HG02678 (cell line): ENCODE measurements around the gene GPR18.
"Not testable (repeated sequence)": the region's sequence is repeated elsewhere in the genome, so short reads cannot be mapped to it uniquely, and the experiment has no call there.

Experiments
- ATAC-seq: cut with Tn5 transposase; IDR thresholded peaks from one replicate; pipeline ENCODE4 v1.9.1; 2021; ENCODE audit warnings: mild to moderate bottlenecking, moderate library complexity; ENCODE audit not compliant: unreplicated experiment

Gene GPR18

GRCh38 chr13:99211421-99212035 lies 46.7 kb downstream of the GPR18 start:
- no peak for ATAC-seq

DNA sequence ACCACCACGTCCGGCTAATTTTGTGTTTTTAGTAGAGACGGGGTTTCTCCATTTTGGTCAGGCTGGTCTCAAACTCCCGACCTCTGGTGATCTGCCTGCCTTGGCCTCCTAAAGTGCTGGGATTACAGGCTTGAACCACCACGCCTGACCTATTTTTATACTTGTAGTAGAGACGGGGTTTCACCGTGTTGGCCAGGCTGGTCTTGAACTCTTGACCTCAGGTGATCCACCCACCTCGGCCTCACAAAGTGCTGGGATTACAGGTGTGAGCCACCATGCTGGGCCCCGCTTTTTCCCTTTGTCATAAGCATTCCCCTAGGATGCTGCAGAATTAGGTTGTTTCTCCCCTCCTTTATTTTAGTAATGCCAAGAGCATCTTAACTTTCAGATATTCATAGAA lies 47.6 kb downstream of the GPR18 start:
- ATAC-seq: not testable (repeated sequence)

DNA sequence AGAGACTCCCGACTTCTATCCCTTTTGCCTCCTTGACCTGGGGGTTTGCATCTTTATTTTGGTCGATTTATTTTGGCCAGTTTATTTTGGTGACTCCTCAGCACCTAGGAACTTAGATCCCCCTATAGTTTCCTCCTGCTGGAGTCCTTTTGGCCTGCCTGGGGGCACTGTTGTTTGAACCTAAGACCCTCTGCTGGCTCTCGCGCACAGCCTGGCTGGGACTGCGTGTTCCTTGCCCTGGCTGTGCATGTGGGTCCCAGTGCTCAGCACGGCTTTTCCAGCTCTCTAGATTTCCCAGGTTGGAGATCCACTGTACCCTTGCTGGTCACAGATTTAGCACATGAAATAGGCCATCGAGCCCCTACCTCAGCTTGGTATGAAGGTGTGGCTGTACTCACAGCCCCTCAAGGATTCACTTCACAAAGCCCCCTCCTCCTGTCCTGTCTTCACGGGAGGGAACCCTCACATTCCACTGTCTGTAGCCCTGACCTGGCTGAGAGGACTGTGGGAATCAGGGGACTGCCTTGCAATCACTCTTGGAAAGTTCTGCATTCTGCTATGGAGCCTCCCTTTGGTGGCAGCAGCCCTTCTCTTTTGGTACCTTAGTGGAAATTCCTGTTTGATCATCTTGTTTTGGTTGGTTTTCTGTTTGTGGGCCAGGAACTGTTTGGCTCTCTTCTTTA lies 49.2 kb downstream of the GPR18 start:
- ATAC-seq: no peak

DNA sequence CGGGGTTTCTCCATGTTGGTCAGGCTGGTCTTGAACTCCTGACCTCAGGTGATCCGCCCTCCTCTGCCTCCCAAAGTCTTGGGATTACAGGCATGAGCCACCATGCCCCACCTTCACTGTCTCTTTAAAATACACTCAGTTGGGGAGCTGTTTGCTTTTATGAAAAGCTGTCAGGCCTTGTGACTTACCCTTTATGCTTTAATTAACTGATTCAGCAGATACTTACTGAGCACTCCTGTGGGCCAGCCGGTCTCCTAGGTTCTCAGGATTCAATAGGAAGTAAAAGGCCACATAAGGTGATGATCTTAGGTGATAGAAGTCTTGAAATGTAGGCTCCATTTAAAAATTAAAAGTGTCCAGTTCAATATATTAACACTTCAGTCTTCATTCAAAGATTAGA lies 50.0 kb downstream of the GPR18 start:
- no peak for ATAC-seq

- no peak for ATAC-seq
Observed at GRCh38 chr13:99207511-99207910, 50.7 kb downstream of the GPR18 start.

DNA sequence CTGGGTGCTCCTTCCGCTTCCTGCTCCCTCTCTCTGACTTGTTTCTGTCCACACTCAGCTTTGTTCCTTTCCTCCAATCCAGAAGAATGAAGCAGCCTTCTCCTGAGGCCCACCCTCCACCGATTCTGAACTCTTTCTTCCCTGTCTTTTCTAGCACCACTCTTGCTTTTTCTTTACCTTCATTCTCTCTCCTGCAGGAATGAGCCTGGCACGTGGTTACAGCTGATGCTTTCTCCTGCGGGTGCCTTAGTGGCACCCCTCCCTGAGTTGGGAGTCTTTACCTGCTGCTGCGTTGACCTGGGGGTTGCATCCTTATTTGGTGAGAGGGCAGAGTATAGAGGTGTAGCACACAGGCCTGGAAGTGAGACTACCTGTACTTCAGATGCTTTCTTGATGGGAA lies 51.3 kb downstream of the GPR18 start:
- ATAC-seq: no peak

- no peak for ATAC-seq
Observed at GRCh38 chr13:99206226-99206625, 52.0 kb downstream of the GPR18 start.

DNA sequence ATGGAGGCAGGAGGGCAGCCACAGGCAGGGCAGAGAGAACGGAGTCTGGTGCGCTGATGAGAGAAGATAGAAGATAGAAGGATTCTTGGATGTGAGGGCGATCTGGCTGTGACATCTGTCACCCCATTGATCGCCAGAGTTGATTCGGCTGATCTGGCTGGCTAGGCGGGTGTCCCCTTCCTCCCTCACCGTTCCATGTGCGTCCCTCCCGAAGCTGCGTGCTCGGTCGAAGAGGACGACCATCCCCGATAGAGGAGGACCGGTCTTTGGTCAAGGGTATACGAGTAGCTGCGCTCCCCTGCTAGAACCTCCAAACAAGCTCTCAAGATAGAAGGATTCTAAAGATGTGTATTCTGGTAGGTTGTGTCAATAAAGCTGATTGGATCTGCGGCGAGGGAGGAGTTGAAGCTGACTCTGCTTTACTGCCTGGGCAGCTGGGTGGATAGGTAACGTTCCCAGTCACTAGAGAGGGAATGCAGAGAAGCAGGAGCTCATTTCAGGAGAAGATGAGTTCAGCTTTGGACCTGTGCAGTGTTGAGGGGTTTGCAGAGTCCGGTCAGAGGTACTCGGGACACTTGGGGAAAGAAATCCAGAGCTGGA lies 52.5 kb downstream of the GPR18 start:
- ATAC-seq: no peak
